Measurements from ENCODE around the gene ZNF407.

DNA sequence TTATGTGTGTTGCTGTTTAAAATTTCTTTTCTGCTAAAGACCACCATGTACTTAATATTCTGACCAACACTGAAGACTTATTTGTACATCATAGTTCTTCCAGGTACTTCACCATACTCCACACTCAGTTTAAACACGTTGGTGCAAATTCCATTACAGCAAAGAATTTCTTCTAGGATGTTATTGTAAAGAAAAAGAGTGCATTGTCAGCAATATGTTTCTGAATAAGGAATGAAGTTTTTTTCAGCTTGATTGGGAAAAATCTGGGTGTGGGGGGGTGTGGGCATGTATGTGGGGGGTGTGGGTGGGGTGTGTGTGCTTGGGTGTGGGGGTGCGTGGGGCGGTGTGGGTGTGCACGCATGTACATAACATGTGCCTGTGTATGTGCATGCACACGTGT, 447.1 kb downstream of the ZNF407 start:
- TF ChIP-seq, protein P1, sequence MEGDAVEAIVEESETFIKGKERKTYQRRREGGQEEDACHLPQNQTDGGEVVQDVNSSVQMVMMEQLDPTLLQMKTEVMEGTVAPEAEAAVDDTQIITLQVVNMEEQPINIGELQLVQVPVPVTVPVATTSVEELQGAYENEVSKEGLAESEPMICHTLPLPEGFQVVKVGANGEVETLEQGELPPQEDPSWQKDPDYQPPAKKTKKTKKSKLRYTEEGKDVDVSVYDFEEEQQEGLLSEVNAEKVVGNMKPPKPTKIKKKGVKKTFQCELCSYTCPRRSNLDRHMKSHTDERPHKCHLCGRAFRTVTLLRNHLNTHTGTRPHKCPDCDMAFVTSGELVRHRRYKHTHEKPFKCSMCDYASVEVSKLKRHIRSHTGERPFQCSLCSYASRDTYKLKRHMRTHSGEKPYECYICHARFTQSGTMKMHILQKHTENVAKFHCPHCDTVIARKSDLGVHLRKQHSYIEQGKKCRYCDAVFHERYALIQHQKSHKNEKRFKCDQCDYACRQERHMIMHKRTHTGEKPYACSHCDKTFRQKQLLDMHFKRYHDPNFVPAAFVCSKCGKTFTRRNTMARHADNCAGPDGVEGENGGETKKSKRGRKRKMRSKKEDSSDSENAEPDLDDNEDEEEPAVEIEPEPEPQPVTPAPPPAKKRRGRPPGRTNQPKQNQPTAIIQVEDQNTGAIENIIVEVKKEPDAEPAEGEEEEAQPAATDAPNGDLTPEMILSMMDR (IDR thresholded peaks at IDR 0.05) = no peak
- no peak for TF ChIP-seq POLR2A (IDR thresholded peaks at IDR 0.05)

Data from heart left ventricle (tissue), 13 donors.